Right kidney (tissue), 1 donor: Measurements from ENCODE around the gene RAB40B.

Experiments
- DNase-seq: peaks from one replicate; pipeline ENCODE4 v3.0.0-alpha.2; 2016

RAB40B gene

GRCh38 chr17:82650723-82651122, 47.8 kb downstream of the RAB40B start:
- no peak for DNase-seq

GRCh38 chr17:82649501-82650261, 48.8 kb downstream of the RAB40B start:
- DNase-seq, result no peak

DNA sequence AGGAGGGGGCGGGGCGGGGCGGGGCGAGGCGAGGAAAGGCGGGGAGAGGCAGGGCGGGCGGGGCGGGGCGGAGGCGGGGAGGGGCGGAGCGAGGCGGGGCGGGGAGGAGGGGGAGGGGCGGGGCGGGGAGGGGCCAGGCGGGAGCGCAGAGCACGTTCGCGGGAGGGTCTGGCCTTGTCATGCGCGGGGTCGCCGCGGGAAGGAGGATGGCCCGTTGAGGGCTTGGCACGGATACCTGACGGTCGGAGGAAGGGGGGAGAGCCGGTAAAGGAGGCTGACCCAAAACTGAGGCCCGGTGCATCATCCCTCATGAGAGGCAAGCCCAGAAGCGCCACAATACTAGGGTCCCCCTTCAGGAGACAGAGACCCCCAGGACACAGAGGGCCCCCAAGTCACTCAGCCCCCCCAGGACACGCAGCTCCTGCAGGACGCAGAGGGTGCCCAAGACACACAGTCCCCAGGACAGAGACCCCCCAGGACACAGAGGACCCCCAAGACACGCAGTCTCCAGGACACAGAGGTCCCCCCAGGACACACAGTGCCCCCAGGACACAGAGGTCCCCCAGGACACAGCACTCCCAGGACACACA, 49.7 kb downstream of the RAB40B start:
- DNase-seq, result peak; percentile 58

GRCh38 chr17:82648165-82648668, 50.3 kb downstream of the RAB40B start, which contains the start of gene WDR45B:
Gene WDR45B (minus strand): TSS chr17:82648444. CDS start chr17:82648340, 104 bp downstream.
- DNase-seq, result peak; percentile 89

DNA sequence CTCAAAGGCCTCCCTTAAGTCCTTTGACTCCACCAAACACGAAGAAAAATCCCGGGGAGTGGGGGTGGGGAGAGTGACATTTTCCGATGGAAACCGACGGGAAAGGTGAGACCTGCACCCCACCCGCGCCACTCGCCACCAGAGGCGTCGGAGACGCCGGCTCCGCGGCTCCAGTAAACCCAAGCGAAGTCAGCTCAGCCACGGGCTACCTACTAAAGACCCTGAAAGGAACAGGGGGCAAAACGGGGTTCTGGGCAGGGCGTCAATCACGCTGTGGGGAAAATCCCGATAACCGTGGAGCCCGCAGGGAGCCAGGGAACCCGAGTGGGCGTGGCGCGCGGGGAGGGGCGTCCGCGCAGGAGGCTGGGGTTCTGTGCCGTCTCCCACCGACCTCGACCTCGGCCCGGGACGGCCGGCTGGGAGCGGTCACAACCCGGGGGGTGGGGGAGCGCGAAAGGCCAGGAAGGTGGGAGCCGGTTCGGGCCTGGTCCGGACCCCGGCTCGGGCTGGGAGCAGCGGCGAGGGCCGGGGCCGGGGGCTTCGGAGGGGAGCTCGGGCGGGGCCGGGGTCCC, 50.8 kb downstream of the RAB40B start:
- DNase-seq, result peak; percentile 71

DNA sequence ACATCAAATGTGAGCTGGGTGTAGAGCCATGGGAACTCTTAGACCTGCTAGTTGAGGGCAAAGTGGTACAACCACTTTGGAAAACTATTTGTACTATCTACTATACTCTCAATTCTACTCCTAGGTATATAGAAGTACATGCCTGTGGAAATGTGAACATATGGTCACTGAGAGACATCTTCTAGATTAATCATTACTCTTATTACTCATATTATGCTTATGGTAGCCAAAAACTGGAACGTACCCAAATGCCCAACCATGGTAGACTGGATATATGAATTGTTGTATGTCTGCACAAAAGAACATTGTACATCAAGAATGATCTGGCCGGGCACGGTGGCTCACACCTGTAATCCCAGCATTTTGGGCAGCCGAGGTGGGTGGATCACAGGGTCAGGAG, 53.0 kb downstream of the RAB40B start:
- DNase-seq, result no peak

DNA sequence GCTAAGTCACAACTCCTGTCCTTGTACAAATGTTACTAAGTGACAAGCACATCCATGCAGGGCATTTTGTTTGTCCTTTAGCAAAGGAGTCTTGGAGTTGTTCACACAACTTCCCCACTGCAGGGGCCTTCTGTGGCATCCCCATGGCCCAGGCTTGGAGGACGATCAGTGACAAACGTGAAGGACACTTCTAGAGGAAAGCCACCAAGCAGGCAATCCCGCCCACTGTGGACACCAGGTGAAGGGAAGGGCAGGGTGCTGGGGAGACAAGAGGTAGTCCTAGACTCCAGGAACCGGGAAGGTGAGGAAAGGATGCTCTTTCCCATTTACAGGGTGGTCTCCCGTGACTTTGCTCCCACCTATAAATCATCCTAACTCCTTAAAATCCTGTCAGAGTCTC, 54.4 kb downstream of the RAB40B start:
- no peak for DNase-seq

GRCh38 chr17:82642022-82642421, 56.5 kb downstream of the RAB40B start:
- DNase-seq, result no peak

DNA sequence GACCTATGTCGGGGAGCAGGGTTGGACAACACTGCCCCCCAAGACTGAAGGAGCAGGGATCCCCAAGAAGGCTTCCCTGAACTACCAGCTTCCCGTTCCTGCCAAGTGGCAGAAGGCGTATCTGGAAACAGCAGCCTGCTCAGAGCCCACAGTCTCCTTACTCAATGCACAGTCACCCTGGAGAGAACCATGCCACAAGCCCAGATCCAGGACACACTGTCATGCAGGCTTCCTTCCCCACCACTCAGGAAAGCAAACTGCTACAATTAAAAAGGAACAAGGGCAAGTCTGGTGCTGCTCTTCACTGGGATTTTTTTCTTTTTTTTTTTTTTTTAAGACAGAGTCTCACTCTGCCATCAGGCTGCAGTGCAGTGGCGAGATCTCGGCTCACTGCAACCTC, 58.5 kb downstream of the RAB40B start:
- DNase-seq, result no peak

- DNase-seq, result no peak
Measured at GRCh38 chr17:82639628-82640027, 58.9 kb downstream of the RAB40B start.

DNA sequence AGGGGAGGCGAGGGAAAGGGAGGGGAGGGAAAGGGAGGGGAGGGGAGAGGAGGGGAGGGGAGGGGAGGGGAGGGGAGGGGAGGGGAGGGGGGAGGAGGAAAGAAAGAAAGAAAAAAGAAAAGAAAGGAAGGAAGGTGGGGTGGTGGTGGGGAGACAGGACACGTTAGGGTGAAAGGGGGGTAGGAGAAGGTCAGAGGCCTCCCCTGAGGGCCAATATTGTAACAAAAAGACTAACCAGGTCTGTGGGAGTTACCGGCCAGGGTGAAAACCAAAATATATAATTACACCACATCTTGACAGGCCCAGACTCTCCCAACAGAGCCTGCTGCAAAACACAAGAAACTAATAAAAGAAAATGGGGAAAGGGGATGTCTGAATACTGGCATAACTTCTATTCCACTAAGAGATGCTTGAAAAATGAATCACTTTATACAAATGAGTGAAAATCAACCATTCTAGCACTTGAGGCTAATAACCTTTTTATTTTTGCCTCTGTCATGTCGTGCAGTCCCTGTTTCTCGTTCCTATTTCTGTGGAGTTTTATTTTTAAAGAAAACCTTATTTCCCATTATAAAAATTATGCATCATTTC, 60.2 kb downstream of the RAB40B start:
- no peak for DNase-seq

DNA sequence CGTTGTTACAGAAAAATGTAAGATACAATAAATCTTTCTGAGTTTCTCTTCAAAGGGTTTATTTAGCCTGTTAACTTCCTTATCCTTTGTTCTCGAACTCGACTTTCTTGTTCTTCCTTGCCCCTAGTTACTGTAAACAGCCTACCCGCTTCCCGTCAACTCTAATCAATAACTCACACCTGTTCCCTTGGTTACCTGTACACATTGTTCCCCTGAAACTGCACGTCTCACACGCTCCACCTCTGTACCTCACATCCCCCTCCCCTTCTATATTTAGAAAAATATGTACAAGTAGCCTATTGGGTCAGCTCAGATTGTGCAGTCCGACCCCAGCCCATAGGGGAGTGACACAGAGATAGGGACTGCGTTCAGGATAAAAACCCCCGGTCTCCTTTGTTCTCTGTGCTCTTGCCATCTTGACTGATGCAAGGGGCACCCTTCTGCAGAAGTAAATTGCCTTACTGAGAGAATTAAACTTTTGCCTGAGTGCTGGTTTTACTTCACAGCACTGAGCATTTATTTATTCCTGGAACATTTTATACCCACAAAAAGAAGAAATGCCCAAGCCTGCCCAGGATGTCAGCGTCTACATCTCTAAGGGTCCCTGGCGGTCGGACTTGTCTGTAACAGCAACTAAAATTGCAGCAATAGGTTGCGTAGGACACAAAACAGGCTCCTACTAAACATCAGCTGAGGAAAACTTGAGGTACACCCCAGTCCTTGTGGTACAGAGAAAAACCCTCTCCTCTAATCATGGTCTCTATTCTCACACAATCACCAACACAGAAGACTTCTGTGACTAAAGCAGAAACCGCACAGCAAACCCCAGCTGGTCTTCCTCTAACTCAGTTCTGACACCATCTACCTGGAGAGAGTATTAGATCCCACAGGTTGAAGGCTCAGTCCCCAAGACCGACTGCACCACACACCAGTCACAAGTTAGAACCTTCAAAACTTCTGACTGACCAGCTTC, 61.6 kb downstream of the RAB40B start:
- DNase-seq, result no peak

DNA sequence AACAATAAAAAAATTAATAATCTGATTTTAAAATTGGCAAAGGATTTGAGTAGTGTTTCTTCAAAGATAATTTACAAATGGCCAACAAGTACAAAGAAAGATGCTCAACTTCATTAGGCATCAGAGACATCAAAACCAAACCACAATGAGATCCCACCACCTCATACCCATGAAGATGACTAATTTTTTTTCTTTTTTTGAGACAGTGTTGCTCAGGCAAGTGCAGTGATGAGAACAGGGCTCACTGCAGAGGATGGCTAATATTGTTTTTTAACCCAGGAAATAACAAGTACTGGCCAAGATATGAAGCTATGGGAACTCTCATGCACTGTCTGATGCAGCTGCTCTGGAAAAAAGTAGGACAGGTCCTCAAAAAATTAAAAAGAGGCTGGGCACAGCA, 65.2 kb downstream of the RAB40B start:
- no peak for DNase-seq

- DNase-seq, result no peak
Measured at GRCh38 chr17:82632451-82632850, 66.0 kb downstream of the RAB40B start.

- DNase-seq, result no peak
Measured at GRCh38 chr17:82631544-82631943, 67.0 kb downstream of the RAB40B start.

DNA sequence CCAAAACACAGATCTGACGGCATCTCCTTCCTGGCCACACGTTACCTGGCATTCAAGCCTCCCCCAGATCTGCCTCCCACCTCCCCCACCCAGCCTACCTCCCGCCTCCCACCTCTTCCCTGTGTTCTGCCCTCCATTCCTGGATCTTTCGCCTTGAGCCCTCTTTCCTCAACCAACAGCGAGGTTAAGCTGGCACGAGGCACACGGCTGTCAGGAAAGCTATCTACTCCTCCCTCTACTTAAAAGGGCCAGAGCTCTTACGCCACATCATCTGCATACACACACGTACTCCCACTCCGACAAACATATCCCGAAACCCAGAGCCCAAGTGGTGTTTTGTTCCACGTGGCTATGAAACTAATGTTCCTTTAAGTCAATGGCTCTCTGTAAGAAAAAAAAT, 68.3 kb downstream of the RAB40B start:
- no peak for DNase-seq

GRCh38 chr17:82629748-82630147, 68.8 kb downstream of the RAB40B start:
- DNase-seq, result no peak

- DNase-seq, result no peak
Measured at GRCh38 chr17:82627405-82627804, 71.1 kb downstream of the RAB40B start.

DNA sequence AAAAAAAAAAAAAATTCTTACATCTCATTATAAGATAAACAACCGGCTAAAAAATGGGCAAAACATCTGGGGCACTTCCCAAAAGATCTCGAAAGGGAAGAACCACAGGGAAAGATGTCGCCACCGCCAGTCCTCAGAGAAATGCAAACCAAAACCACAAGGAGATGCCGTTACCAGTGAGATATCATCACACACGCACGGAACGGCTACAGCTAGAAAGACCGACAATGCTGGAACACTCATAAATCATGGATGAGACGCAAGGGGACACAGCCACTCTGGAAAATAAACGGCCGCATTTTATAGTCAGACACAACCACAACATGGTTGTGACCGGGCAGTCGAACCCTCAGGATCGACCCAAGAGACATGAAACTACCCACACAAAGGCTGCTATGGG, 74.8 kb downstream of the RAB40B start:
- DNase-seq, result no peak

DNA sequence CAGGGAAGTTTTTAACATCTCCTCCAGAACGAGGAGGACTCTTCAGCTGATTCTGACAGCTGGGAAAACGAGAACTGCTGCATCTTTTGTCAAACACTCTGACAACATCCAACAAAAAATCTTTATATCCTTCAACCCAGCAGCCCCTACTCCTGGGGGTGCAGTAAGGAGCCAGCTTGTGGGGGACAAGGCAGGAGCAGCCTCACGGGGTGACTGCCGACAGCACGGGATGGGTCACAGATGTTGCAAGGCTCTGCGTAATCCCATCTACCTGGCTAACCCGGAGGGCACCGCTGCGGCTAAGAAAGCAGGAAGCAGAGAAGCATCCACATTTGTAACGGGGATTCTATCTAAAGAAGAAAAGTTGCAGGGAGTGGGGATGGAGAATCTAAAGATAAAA, 78.9 kb downstream of the RAB40B start:
- no peak for DNase-seq

DNA sequence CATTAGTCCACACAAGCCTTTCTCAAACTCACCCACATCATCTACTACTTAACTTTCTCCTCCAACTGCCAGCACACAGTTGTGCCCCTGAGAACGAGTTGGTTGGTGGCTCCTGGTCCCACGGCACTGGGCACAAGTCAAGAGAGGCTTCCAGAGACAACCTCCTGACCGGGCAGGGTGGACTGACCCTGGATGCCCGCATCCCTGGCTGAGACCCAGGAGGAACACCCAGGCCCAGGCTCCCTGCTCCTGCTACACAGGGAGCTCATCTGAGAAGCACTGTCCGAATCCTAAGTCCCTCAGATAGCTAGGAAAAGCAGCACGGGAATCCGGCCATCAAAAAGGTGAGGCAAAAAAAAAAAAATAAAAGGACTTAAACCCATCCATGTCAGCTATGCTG, 79.3 kb downstream of the RAB40B start:
- no peak for DNase-seq
